Activated CD8-positive, alpha-beta memory T cell treated with anti-CD3 and anti-CD28 coated beads for 1 hour (primary cell): ENCODE measurements around the gene GBP5.
"Not testable (repeated sequence)": the region's sequence is repeated elsewhere in the genome, so short reads cannot be mapped to it uniquely, and the experiment has no call there.

Experiments used
- DNase-seq, 2 donors: peaks; one replicate each; pipeline ENCODE4 v3.0.0-alpha.2; 2020; ENCODE audit warnings: low read depth in 1 of 2; ENCODE audit errors: extremely low read depth in 1 of 2

The GBP5 gene

GRCh38 chr1:89284078-89284763 lies 11.6 kb upstream of the GBP5 start:
- DNase-seq, result not testable (repeated sequence)

GRCh38 chr1:89280766-89281165 lies 8.1 kb upstream of the GBP5 start:
- no peak for DNase-seq

- no peak for DNase-seq
Measured at GRCh38 chr1:89279011-89279466, 6.4 kb upstream of the GBP5 start.

- no peak for DNase-seq
Measured at GRCh38 chr1:89277725-89278124, 5.1 kb upstream of the GBP5 start.

GRCh38 chr1:89276690-89277089 lies 4.0 kb upstream of the GBP5 start:
- DNase-seq, result no peak

GRCh38 chr1:89274411-89274857 lies 1.8 kb upstream of the GBP5 start:
- no peak for DNase-seq

GRCh38 chr1:89273324-89273778 lies 691 bp upstream of the GBP5 start:
- DNase-seq, result no peak

- DNase-seq, result no peak
Measured at GRCh38 chr1:89271341-89272015, 1.2 kb downstream of the GBP5 start.

GRCh38 chr1:89270423-89270822 lies 2.2 kb downstream of the GBP5 start:
- DNase-seq, result no peak

GRCh38 chr1:89269277-89269676 lies 3.4 kb downstream of the GBP5 start:
- DNase-seq, result no peak

GRCh38 chr1:89262643-89263042 lies 10.0 kb downstream of the GBP5 start:
- no peak for DNase-seq

- no peak for DNase-seq
Measured at GRCh38 chr1:89261926-89262515, 10.6 kb downstream of the GBP5 start.

GRCh38 chr1:89260566-89261255 lies 11.9 kb downstream of the GBP5 start:
- no peak for DNase-seq

GRCh38 chr1:89260042-89260441 lies 12.6 kb downstream of the GBP5 start:
- no peak for DNase-seq

- no peak for DNase-seq
Measured at GRCh38 chr1:89259283-89259971, 13.2 kb downstream of the GBP5 start.

GRCh38 chr1:89257041-89257440 lies 15.6 kb downstream of the GBP5 start:
- DNase-seq, result no peak

GRCh38 chr1:89255581-89255980 lies 17.1 kb downstream of the GBP5 start:
- not testable (repeated sequence) for DNase-seq

- DNase-seq, result no peak
Measured at GRCh38 chr1:89254658-89255287, 17.9 kb downstream of the GBP5 start.

GRCh38 chr1:89243046-89243445 lies 29.6 kb downstream of the GBP5 start:
- DNase-seq, result no peak
